Mammary epithelial cell (primary cell): ENCODE measurements around the gene MAPT.

Experiments used
- EZH2 ChIP-seq: IDR thresholded peaks from 2 replicates; pipeline ENCODE4 v1.6.1; 2012; ENCODE audit warnings: low read length, inconsistent platforms, borderline replicate concordance
- TF ChIP-seq, protein P1 (sequence below), 2 donors: IDR thresholded peaks in 1 of 2; conservative IDR thresholded peaks in 1 of 2; 2 replicates each; pipeline ENCODE4 v1.5.1; 2011 to 2012; ENCODE audit warnings: inconsistent platforms in 2 of 2, low read length in 2 of 2, mild to moderate bottlenecking in 2 of 2, control low read depth in 1 of 2, low read depth in 1 of 2; ENCODE audit not compliant: insufficient read depth in 1 of 2; ENCODE audit errors: extremely low read depth in 1 of 2

DNA sequence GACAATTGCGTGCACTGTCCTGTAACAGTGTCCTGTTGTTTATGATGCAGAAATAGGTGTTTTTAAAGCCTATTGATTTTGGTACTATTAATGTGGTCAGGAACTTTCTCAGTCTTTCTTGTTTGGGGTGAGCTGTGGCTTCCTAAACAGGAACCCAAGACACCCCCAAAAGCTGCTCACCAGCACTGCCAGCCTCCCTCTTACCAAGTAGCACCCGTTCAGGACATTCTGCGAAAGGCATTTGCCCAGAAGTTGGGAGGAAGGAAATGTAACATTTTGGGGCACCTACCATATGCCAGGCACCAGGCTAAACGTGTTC is 83.1 kb downstream of the MAPT start:
- TF ChIP-seq, protein P1, sequence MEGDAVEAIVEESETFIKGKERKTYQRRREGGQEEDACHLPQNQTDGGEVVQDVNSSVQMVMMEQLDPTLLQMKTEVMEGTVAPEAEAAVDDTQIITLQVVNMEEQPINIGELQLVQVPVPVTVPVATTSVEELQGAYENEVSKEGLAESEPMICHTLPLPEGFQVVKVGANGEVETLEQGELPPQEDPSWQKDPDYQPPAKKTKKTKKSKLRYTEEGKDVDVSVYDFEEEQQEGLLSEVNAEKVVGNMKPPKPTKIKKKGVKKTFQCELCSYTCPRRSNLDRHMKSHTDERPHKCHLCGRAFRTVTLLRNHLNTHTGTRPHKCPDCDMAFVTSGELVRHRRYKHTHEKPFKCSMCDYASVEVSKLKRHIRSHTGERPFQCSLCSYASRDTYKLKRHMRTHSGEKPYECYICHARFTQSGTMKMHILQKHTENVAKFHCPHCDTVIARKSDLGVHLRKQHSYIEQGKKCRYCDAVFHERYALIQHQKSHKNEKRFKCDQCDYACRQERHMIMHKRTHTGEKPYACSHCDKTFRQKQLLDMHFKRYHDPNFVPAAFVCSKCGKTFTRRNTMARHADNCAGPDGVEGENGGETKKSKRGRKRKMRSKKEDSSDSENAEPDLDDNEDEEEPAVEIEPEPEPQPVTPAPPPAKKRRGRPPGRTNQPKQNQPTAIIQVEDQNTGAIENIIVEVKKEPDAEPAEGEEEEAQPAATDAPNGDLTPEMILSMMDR (conservative IDR thresholded peaks at IDR 0.05 in 1 of 2, IDR thresholded peaks at IDR 0.05 in 1 of 2; ENCODE audit: extremely low read depth in 1 of 2, insufficient read depth in 1 of 2, low read depth in 1 of 2, low read length in 2 of 2), result no peak
- TF ChIP-seq EZH2, result no peak
